OCI-LY3 (cell line): Measurements from ENCODE around the gene PCSK1.

ENCODE experiments used
- H2AFZ ChIP-seq: fragments of 200-600, 300-600 bp; shearing (Covaris generic); 2 replicates; pipeline ENCODE4 v1.6.0; 2014; ENCODE audit warnings: antibody characterized with exemption, low read depth, low read length
- H3K27ac ChIP-seq: fragments of 200-600, 300-600 bp; sonication (generic); 2 replicates; pipeline ENCODE4 v1.5.1; 2014; ENCODE audit warnings: mild to moderate bottlenecking, low read length, moderate library complexity, mixed read lengths
- H3K27me3 ChIP-seq: fragments of 200-600, 300-600 bp; sonication (generic); 2 replicates; pipeline ENCODE4 v1.6.1; 2014; ENCODE audit warnings: low read depth, low read length, mixed read lengths
- H3K36me3 ChIP-seq: fragments of 200-600, 300-600 bp; sonication (generic); replicated peaks from 2 replicates; pipeline ENCODE3; 2014; ENCODE audit warnings: low read depth, low read length, mixed read lengths
- H3K4me1 ChIP-seq: fragments of 300-600, 200-600 bp; sonication (generic); 2 replicates; pipeline ENCODE4 v1.6.1; 2014; ENCODE audit warnings: low read length, mixed read lengths
- H3K4me2 ChIP-seq: fragments of 200-600, 300-600 bp; sonication (generic); 2 replicates; pipeline ENCODE4 v1.6.1; 2014; ENCODE audit warnings: low read length, mixed read lengths
- H3K4me3 ChIP-seq: fragments of 300-600, 200-600 bp; sonication (generic); 2 replicates; pipeline ENCODE4 v1.5.1; 2014; ENCODE audit warnings: antibody characterized with exemption, mild to moderate bottlenecking, low read length, moderate library complexity
- H3K79me2 ChIP-seq: fragments of 300-600, 200-600 bp; shearing (Covaris generic); 2 replicates; pipeline ENCODE4 v1.6.1; 2014; ENCODE audit warnings: mild to moderate bottlenecking, low read length, mixed read lengths
- H3K9ac ChIP-seq: fragments of 300-600, 200-600 bp; shearing (Covaris generic); 2 replicates; pipeline ENCODE4 v1.6.0; 2014; ENCODE audit warnings: mild to moderate bottlenecking, low read length, moderate library complexity
- H3K9me3 ChIP-seq: fragments of 200-600, 300-600 bp; shearing (Covaris generic); 2 replicates; pipeline ENCODE4 v1.6.1; 2014; ENCODE audit warnings: low read length, mixed read lengths; ENCODE audit not compliant: insufficient read depth
- H4K20me1 ChIP-seq: fragments of 200-600, 300-600 bp; sonication (generic); 2 replicates; pipeline ENCODE4 v1.6.1; 2016; ENCODE audit warnings: low read length, mixed read lengths; ENCODE audit not compliant: insufficient read depth
- EZH2phosphoT487 ChIP-seq: fragments of 200-600 bp; shearing (Covaris generic); IDR thresholded peaks from 2 replicates; pipeline ENCODE4 v1.6.1; 2018; ENCODE audit warnings: antibody characterized with exemption, mixed run types, low read depth
- TF ChIP-seq, protein P1 (sequence below): fragments of 200-600, 300-600 bp; sonication (generic); IDR thresholded peaks from 2 replicates; pipeline ENCODE4 v1.5.1; 2014; ENCODE audit warnings: antibody characterized with exemption, low read length, low read depth

PCSK1 gene

DNA sequence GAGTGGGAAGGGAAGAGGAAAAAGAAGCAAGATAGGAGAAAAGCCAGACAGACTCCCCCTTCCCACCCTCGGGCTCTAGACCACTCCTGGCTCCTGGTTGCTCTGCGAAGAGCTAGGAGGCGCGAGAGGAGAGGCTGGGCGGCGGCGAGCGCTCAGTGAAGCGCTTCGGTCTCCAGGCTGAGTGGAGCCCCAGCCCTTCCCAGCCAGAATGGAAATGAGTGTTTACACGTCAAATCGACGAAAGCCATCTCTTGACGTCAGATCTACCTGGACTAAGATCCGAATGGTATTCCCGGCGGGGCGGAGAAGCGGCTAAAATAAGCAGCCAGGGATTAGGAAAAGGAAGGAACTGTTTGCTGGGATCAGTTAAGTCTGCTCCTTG lies at the start of gene PCSK1:
TSS of gene PCSK1 (minus strand) at position 183 of the 382 bp plus-strand sequence. CDS start 206 bp downstream, outside the sequence.
- H3K4me3 ChIP-seq, result no peak within 1 kb of the TSS

DNA sequence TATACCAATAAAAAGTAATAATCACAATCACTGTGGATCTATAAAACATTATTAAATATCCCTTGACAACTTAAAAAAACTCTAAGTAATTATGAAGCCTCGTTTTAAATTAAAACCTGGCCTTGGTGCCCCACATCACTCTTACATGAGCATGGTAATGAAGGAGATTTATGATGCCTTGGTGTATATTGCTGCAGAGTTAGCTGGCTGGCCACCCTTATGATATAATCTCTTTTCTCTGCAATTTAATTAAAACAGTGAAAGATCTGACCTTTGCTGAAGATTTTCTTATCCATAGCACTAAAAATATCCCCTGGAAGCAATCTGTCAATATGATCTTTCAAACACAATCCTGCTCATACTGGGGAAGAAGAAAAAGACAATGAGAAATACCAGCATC lies 48.8 kb upstream of the PCSK1 start:
- Histone ChIP-seq H3K9me3 (no peaks in the 10 kb centered on the region), H4K20me1 (no peaks in the 10 kb centered on the region), H3K4me3 (no peak overlapping the region), H3K4me2 (no peak overlapping the region), H3K27ac (no peak overlapping the region), H2AFZ (no peak overlapping the region), H3K36me3 (no peaks in the 10 kb centered on the region), H3K4me1 (no peaks in the 10 kb centered on the region), H3K9ac (no peak overlapping the region), H3K27me3 (no peaks in the 10 kb centered on the region), H3K79me2 (no peaks in the 10 kb centered on the region)
- TF ChIP-seq EZH2phosphoT487, result no peak
- TF ChIP-seq, protein P1, sequence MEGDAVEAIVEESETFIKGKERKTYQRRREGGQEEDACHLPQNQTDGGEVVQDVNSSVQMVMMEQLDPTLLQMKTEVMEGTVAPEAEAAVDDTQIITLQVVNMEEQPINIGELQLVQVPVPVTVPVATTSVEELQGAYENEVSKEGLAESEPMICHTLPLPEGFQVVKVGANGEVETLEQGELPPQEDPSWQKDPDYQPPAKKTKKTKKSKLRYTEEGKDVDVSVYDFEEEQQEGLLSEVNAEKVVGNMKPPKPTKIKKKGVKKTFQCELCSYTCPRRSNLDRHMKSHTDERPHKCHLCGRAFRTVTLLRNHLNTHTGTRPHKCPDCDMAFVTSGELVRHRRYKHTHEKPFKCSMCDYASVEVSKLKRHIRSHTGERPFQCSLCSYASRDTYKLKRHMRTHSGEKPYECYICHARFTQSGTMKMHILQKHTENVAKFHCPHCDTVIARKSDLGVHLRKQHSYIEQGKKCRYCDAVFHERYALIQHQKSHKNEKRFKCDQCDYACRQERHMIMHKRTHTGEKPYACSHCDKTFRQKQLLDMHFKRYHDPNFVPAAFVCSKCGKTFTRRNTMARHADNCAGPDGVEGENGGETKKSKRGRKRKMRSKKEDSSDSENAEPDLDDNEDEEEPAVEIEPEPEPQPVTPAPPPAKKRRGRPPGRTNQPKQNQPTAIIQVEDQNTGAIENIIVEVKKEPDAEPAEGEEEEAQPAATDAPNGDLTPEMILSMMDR, result no peak

More for the DNA sequence above, at the start of gene PCSK1:
- Histone ChIP-seq H4K20me1 (no peaks in the 10 kb centered on the region), H2AFZ (no peak within 1 kb of the TSS), H3K27ac (no peak within 1 kb of the TSS), H3K4me1 (no peaks in the 10 kb centered on the region), H3K27me3 (no peaks in the 10 kb centered on the region), H3K4me2 (no peak within 1 kb of the TSS), H3K9ac (no peak within 1 kb of the TSS), H3K36me3 (no peaks in the 10 kb centered on the region), H3K9me3 (no peaks in the 10 kb centered on the region), H3K79me2 (no peaks in the 10 kb centered on the region)
- TF ChIP-seq, protein P1, result no peak
- TF ChIP-seq EZH2phosphoT487, result no peak

DNA sequence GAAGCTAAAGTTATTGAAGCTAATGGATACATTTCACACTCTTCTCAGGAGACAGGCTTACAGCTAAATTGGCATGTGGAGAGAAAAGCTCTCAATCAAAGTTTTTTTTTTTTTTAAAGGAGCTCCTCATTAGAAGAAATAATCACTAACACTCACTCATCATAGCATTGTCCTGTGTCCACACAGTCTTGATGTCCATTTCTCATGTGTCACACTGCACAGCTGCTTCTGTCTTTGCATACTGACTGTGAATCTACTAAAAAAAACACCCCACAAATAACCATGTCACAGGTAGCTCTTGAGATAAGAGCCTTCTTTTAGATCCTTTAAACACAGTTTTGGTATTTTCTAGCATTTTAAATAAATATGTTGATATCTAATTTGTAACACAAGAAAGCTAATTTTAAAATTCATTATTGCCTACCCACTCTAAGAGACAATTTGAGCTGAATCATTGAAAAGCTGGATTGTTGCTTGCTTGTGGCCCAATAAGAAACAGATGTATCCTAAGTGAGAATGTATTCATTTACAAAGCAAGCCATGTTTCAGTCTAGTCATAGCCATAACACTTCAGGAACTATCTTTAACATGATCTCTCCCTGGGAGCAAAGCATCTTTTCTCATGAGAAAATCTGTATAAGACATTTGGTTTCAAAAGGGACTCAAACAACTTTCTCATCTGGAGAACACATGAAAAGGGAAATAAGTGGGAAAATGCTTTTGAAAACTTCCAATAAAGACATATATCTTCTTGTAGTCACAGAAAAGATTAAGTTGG lies 48.1 kb upstream of the PCSK1 start:
- no peak overlapping the region for H3K9ac ChIP-seq
- no peaks in the 10 kb centered on the region for H3K27me3 ChIP-seq
- H2AFZ ChIP-seq, result no peak overlapping the region
- H3K36me3 ChIP-seq, result no peaks in the 10 kb centered on the region
- H3K4me1 ChIP-seq, result no peaks in the 10 kb centered on the region
- H3K4me3 ChIP-seq, result no peak overlapping the region
- no peaks in the 10 kb centered on the region for H3K79me2 ChIP-seq
- no peak overlapping the region for H3K4me2 ChIP-seq
- H3K27ac ChIP-seq, result no peak overlapping the region
- no peaks in the 10 kb centered on the region for H3K9me3 ChIP-seq
- H4K20me1 ChIP-seq, result no peaks in the 10 kb centered on the region
- TF ChIP-seq, protein P1, result no peak
- TF ChIP-seq EZH2phosphoT487, result no peak

DNA sequence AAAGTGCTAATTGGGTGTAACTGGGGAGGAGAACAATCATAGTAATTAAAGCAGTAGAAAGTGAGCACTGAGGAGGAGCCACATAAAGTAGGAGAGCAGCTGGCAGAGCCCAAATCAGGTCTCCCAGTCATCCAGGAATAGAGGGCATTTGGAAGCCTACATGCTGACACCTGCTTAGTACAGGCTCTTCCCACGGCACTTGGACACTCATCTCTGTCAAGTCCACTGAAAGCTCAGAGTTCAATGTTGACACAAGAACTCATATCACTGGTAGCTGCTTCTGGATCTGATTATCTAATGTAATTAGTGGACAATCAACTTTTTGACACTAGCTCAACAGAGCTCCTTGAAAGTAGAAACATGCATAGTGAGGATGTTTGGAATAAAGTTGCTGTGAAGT lies 45.9 kb upstream of the PCSK1 start:
- TF ChIP-seq EZH2phosphoT487, result no peak
- TF ChIP-seq, protein P1, result no peak
- Histone ChIP-seq H3K4me1 (no peaks in the 10 kb centered on the region), H3K27ac (no peak overlapping the region), H3K79me2 (no peaks in the 10 kb centered on the region), H3K4me3 (no peak overlapping the region), H2AFZ (no peak overlapping the region), H3K4me2 (no peak overlapping the region), H3K27me3 (no peaks in the 10 kb centered on the region), H3K36me3 (no peaks in the 10 kb centered on the region), H3K9me3 (no peaks in the 10 kb centered on the region), H3K9ac (no peak overlapping the region), H4K20me1 (no peaks in the 10 kb centered on the region)
